Occipital lobe (tissue), 2 donors: ENCODE measurements around the gene DNAH6. TPM values are rescaled to one million over a fixed set of nuclear protein-coding genes. Genes with fewer than 3 reads are reported as not detected.
"Not testable (repeated sequence)": the region's sequence is repeated elsewhere in the genome, so short reads cannot be mapped to it uniquely, and the experiment has no call there.

Source experiments
- DNase-seq: peaks from one replicate; lab custom pipeline; 2025; lab: John Stamatoyannopoulos, UW
- total RNA-seq: library from RNA; depleted of rRNA; stranded (reverse); fragments of >200 nt; gene quantifications from one replicate; pipeline ENCODE4 v1.2.3, GENCODE V29; 2014

The DNAH6 gene, protein sequence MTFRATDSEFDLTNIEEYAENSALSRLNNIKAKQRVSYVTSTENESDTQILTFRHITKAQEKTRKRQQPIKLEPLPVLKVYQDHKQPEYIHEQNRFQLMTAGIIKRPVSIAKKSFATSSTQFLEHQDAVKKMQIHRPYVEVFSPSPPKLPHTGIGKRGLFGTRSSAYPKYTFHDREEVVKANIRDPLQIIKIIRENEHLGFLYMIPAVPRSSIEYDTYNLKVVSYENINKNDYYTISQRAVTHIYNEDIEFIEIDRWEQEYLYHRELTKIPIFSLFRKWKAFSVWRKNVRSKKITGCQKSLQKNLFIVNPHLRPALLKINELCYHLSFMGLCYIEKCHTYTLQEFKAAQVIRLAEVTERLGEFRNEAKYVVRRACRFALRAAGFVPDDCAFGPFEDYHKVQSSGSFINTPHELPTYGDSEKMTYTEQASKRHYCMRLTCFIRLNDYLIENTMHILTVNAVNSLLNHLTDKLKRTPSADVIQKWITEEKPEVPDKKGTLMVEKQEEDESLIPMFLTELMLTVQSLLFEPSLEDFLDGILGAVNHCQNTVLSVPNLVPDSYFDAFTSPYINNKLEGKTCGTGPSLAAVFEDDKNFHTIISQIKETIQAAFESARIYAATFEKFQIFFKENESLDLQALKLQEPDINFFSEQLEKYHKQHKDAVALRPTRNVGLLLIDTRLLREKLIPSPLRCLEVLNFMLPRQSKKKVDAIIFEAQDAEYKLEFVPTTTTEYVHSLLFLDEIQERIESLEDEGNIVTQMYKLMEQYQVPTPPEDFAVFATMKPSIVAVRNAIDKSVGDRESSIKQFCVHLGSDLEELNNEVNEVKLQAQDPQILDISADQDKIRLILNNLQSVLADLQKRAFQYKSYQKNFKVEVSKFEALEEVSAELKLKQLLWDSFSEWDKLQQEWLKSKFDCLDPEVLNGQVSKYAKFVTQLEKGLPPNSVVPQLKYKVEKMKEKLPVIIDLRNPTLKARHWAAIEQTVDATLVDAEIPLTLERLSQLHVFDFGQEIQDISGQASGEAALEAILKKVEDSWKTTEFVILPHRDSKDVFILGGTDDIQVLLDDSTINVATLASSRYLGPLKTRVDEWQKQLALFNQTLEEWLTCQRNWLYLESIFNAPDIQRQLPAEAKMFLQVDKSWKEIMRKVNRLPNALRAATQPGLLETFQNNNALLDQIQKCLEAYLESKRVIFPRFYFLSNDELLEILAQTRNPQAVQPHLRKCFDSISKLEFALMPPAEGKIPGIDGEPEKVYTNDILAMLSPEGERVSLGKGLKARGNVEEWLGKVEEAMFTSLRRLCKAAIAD (N-terminal part only)
- 6.6 TPM for total RNA-seq

GRCh38 chr2:84516234-84516986 is at the start of gene DNAH6:
TSS of gene DNAH6 (plus strand) at chr2:84516498. CDS start at chr2:84517827, 1,329 bp downstream.
- peak; percentile 92 for DNase-seq

- DNase-seq = no peak
These were observed 48.9 kb upstream of the DNAH6 start for GRCh38 chr2:84467389-84467788.

DNA sequence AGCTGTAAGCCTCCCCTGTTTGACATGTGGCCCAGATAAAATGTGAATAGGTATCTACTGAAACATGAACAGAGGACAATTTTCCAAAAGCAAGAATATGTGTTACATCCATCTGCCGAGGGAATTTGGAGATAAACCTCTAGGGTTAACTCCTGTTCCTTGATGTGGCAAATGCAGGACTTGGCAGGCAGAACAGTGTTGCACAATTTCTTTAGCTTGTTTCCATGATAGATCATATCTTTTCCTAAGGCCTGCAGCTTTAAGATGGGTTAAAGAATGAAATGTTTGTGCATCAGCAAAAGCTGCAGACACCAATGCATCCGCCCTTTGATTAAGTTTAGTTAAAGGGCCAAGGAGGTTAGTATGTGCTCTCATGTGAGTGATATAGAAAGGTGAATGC is 43.9 kb upstream of the DNAH6 start:
- DNase-seq = not testable (repeated sequence)

DNA sequence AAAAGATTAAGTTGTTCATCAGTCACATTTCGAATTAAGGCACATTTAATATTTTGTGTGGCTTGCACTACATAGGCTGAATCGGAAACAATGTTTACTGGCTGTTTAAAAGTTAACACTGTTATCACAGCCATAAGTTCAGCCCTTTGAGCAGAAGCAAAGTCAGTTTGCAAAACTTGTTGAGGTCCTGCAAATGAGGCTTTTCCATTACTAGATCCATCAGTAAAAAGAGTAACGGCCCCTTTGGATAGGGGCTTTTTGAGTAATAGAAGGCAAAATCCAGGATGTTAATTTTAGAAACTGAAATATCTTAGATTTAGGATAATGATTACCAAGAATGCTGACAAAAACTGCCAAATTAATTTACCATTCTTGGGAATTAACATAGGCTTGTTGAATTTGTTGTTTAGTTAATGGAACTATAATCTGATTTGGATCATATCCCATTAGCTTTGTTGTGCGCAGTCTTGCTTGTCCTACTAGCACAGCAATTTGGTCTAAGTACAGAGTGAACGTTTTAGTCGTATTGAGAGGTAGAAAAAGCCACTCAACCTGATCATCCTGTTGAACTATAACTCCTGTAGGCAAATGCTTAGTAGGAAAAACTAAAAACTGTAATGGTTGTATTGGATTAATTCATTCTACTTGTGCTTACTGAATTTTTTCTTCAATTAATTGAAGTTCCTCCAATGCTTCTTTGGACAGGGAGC is 43.3 kb upstream of the DNAH6 start:
- DNase-seq = no peak

DNA sequence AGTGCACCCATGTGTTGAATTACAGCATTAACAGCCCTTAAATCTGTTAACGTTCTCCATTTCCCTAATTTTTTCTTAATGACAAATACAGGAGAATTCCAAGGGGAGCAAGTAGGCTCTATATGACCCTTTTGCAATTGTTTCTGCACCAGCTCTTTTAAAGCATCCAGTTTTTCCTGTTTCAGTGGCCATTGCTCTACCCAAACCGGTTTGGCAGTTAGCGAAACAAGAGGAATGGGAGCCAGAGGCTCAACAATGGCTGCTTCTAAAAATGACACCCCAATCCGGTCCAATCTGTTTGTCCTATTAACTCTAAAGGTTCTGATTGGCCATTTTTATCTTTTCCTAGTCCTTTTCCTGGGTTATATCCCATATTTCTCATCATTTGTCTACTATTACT is 42.1 kb upstream of the DNAH6 start:
- DNase-seq = no peak

- no peak for DNase-seq
These were observed 38.4 kb upstream of the DNAH6 start for GRCh38 chr2:84477886-84478285.

GRCh38 chr2:84478867-84479266 is 37.4 kb upstream of the DNAH6 start:
- no peak for DNase-seq

GRCh38 chr2:84481702-84482101 is 34.6 kb upstream of the DNAH6 start:
- no peak for DNase-seq

- DNase-seq = peak; percentile 1
These were observed 33.7 kb upstream of the DNAH6 start for GRCh38 chr2:84482603-84483002.

DNA sequence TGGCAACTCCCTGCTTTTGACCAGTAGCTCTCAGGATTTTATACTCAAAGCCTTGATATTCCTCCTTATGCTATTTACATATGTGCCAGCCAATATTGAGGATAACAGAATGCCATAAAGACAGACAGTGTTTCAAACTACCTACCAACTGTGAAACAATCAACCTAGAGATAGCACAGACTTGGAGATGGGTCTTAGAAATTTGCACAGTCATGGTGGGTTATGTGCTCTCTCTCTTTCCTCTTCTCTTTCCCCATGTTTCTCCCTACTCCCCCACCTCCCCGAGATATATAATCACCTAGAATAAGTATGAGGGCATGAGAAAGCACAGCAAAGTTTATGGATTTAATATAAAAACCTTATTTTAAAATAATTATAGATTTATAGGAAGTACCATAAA is 33.0 kb upstream of the DNAH6 start:
- no peak for DNase-seq

DNA sequence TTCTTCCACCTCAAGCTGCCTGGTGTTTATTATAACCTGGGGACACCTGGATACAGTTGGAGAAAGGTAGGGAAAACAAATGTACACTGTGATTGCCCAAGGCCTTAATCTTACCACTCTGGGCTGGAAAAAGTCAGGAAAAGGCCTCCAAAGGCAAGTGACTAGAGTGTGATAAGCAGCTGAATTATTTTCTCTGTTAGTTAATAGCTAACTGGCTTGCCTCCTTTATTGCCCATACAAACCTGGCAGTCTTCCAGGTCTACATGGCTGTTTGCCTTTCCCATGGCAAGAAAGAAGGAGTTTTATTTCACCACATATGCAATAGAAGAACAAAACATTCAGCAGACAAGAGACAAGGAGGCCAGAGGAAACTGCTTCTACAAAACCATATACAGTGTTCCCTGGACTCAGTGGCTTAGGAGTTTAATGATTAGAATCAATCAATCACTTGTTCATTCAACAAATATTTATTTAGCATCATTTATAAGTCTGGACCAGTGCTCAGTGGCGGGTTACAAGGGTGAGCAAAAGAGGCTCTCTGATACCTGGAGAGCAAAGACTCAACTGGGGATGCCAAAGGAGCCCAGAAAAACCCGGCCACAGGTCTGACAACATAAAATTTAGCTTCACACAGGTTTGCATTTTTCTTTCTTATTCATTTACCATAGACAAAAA is 29.7 kb upstream of the DNAH6 start:
- no peak for DNase-seq

GRCh38 chr2:84487298-84487996 is 28.9 kb upstream of the DNAH6 start:
- no peak for DNase-seq

GRCh38 chr2:84491256-84491655 is 25.0 kb upstream of the DNAH6 start:
- DNase-seq = no peak

DNA sequence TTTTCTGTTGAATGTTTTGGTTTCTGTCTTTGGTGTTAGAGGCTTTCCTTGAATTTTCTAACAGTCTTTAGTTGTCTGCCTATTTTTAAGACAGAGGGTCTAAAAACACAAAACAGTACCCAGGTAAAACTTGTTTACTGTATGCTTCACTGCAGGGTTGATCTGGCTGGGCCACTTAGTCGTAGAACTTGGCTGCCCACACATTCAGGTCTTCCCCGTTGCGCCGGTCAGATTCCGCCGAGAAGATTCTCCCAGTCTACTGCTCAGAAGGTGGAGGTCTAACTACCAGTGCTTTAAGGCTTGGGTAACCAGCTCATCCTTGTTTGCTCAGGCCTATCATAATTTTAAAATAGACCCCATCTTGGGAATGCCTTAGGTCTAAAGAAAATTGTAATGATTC is 24.6 kb upstream of the DNAH6 start:
- DNase-seq = no peak

- no peak for DNase-seq
These were observed 23.7 kb upstream of the DNAH6 start for GRCh38 chr2:84492571-84492970.

- DNase-seq = no peak
These were observed 22.8 kb upstream of the DNAH6 start for GRCh38 chr2:84493514-84493913.

- no peak for DNase-seq
These were observed 22.2 kb upstream of the DNAH6 start for GRCh38 chr2:84494070-84494469.

- DNase-seq = no peak
These were observed 20.7 kb upstream of the DNAH6 start for GRCh38 chr2:84495539-84496146.

- no peak for DNase-seq
These were observed 19.9 kb upstream of the DNAH6 start for GRCh38 chr2:84496386-84496785.
